OCI-LY1 (cell line): ENCODE measurements around the gene ORC1.

Source experiments
- H2AFZ ChIP-seq: fragments of 200-600 bp; sonication (generic), shearing (Covaris generic); 2 replicates; pipeline ENCODE4 v1.6.0; 2014; ENCODE audit warnings: antibody characterized with exemption, mild to moderate bottlenecking, low read length
- H3F3A ChIP-seq: fragments of 200-600 bp; sonication (generic), shearing (Covaris generic); 2 replicates; pipeline ENCODE4 v1.6.0; 2014; ENCODE audit warnings: mild to moderate bottlenecking, antibody characterized with exemption, low read length, moderate library complexity; ENCODE audit not compliant: insufficient read depth
- H3K27ac ChIP-seq: fragments of 200-600 bp; sonication (generic); 2 replicates; pipeline ENCODE4 v1.5.1; 2014; ENCODE audit warnings: low read length, mixed run types, mild to moderate bottlenecking, low read depth; ENCODE audit not compliant: poor library complexity, severe bottlenecking
- H3K27me3 ChIP-seq: fragments of 200-600 bp; sonication (generic); 2 replicates; pipeline ENCODE4 v1.6.0; 2014; ENCODE audit warnings: antibody characterized with exemption, mild to moderate bottlenecking, low read length, moderate library complexity; ENCODE audit not compliant: insufficient read depth
- H3K36me3 ChIP-seq: fragments of 200-600 bp; sonication (generic); 2 replicates; pipeline ENCODE4 v1.6.1; 2014; ENCODE audit warnings: mild to moderate bottlenecking, antibody characterized with exemption, low read length, moderate library complexity, mixed read lengths; ENCODE audit not compliant: insufficient read depth
- H3K4me1 ChIP-seq: fragments of 200-600 bp; sonication (generic); 2 replicates; pipeline ENCODE4 v1.5.1; 2014; ENCODE audit warnings: mild to moderate bottlenecking, low read length, moderate library complexity; ENCODE audit not compliant: insufficient read depth, severe bottlenecking
- H3K4me2 ChIP-seq: fragments of 200-600 bp; sonication (generic), shearing (Covaris generic); 2 replicates; pipeline ENCODE4 v1.6.1; 2014; ENCODE audit warnings: low read length
- H3K4me3 ChIP-seq: fragments of 200-600 bp; sonication (generic); 2 replicates; pipeline ENCODE4 v1.5.1; 2014; ENCODE audit warnings: low read length, low read depth, mild to moderate bottlenecking, mixed read lengths; ENCODE audit not compliant: poor library complexity, severe bottlenecking
- H3K79me2 ChIP-seq: fragments of 200-600 bp; shearing (Covaris generic); 2 replicates; pipeline ENCODE4 v1.6.1; 2016; ENCODE audit warnings: mixed run types, low read length, mixed read lengths; ENCODE audit not compliant: insufficient read depth
- H3K9ac ChIP-seq: fragments of 200-600 bp; sonication (generic), shearing (Covaris generic); 2 replicates; pipeline ENCODE4 v1.6.1; 2014; ENCODE audit warnings: mild to moderate bottlenecking, low read length, mixed read lengths
- H3K9me2 ChIP-seq: fragments of 200-600 bp; sonication (generic), shearing (Covaris generic); 2 replicates; pipeline ENCODE4 v1.6.1; 2014; ENCODE audit warnings: low read depth, mild to moderate bottlenecking, low read length, mixed read lengths
- H3K9me3 ChIP-seq: fragments of 200-600 bp; shearing (Covaris generic); 2 replicates; pipeline ENCODE4 v1.6.1; 2014; ENCODE audit warnings: low read length, mixed read lengths
- H4K20me1 ChIP-seq: fragments of 200-600 bp; sonication (generic), shearing (Covaris generic); 2 replicates; pipeline ENCODE4 v1.6.0; 2016; ENCODE audit warnings: mild to moderate bottlenecking, low read length; ENCODE audit not compliant: insufficient read depth
- CTCF ChIP-seq: fragments of 200-600 bp; sonication (generic), shearing (Covaris generic); IDR thresholded peaks from 2 replicates; pipeline ENCODE4 v1.5.1; 2017; ENCODE audit warnings: mild to moderate bottlenecking, antibody characterized with exemption, low read length, moderate library complexity, mixed read lengths
- EZH2 ChIP-seq: fragments of 200-600 bp; sonication (generic), shearing (Covaris generic); IDR thresholded peaks from 2 replicates; pipeline ENCODE4 v1.8.0; 2017; ENCODE audit warnings: borderline replicate concordance, mixed run types, mild to moderate bottlenecking, antibody characterized with exemption, low read length, moderate library complexity, mixed read lengths

Gene ORC1

GRCh38 chr1:52345252-52345651 is 59.0 kb downstream of the ORC1 start:
- H3K4me3 ChIP-seq: no peak overlapping the region
- H3K9me2 ChIP-seq: no peaks in the 10 kb centered on the region
- no peaks in the 10 kb centered on the region for H3K36me3 ChIP-seq
- no peaks in the 10 kb centered on the region for H3K27me3 ChIP-seq
- H3K4me2 ChIP-seq: no peak overlapping the region
- no peak overlapping the region for H3K27ac ChIP-seq
- no peaks in the 10 kb centered on the region for H3K9me3 ChIP-seq
- H3K4me1 ChIP-seq: no peaks in the 10 kb centered on the region
- no peak overlapping the region for H2AFZ ChIP-seq
- H4K20me1 ChIP-seq: no peaks in the 10 kb centered on the region
- TF ChIP-seq CTCF (no peak), EZH2 (no peak)
- no peak overlapping the region for H3K9ac ChIP-seq
- H3K79me2 ChIP-seq: no peaks in the 10 kb centered on the region
- 0 out of 2 replicates have a peak, but pooled peaks cover 4% of the 10 kb centered on the region for H3F3A ChIP-seq

- H3K9me2 ChIP-seq: no peaks in the 10 kb centered on the region
- H3K79me2 ChIP-seq: no peaks in the 10 kb centered on the region
- H3F3A ChIP-seq: 0 out of 2 replicates have a peak, but pooled peaks cover under 1% of the 10 kb centered on the region
- no peak overlapping the region for H3K4me3 ChIP-seq
- H3K4me1 ChIP-seq: no peaks in the 10 kb centered on the region
- no peak overlapping the region for H2AFZ ChIP-seq
- no peaks in the 10 kb centered on the region for H3K36me3 ChIP-seq
- H3K4me2 ChIP-seq: no peak overlapping the region
- TF ChIP-seq CTCF (no peak), EZH2 (no peak)
- H3K27ac ChIP-seq: no peak overlapping the region
- H4K20me1 ChIP-seq: no peaks in the 10 kb centered on the region
- H3K9me3 ChIP-seq: no peaks in the 10 kb centered on the region
- H3K27me3 ChIP-seq: no peaks in the 10 kb centered on the region
- H3K9ac ChIP-seq: no peak overlapping the region
Measured at GRCh38 chr1:52343979-52344378, 60.2 kb downstream of the ORC1 start.

- no peaks in the 10 kb centered on the region for H3K79me2 ChIP-seq
- no peaks in the 10 kb centered on the region for H3K36me3 ChIP-seq
- H3K4me2 ChIP-seq: no peak overlapping the region
- no peaks in the 10 kb centered on the region for H3K27me3 ChIP-seq
- no peak overlapping the region for H3K4me3 ChIP-seq
- no peak for TF ChIP-seq CTCF
- TF ChIP-seq EZH2: no peak
- H3K4me1 ChIP-seq: no peaks in the 10 kb centered on the region
- no peak overlapping the region for H3K9ac ChIP-seq
- H4K20me1 ChIP-seq: no peaks in the 10 kb centered on the region
- H3K27ac ChIP-seq: no peak overlapping the region
- H3K9me2 ChIP-seq: no peaks in the 10 kb centered on the region
- no peak overlapping the region for H2AFZ ChIP-seq
- no peaks in the 10 kb centered on the region for H3K9me3 ChIP-seq
- H3F3A ChIP-seq: no peaks in the 10 kb centered on the region
Measured at GRCh38 chr1:52341655-52342260, 62.5 kb downstream of the ORC1 start.
